Astrocyte of the hippocampus (primary cell): ENCODE measurements around the gene TMEM26.
A peak's percentile ranks its signal among the peaks of the same experiment; 100 is the strongest.
"Not testable (repeated sequence)": the region's sequence is repeated elsewhere in the genome, so short reads cannot be mapped to it uniquely, and the experiment has no call there.

Experiments used
- DNase-seq: peaks from one replicate; pipeline ENCODE4 v3.0.0; 2011; ENCODE audit warnings: low read depth, low spot score

TMEM26 gene

GRCh38 chr10:61400524-61400923, 52.7 kb downstream of the TMEM26 start:
- no peak for DNase-seq

- peak; percentile 16 for DNase-seq
Measured at GRCh38 chr10:61399406-61399805, 53.8 kb downstream of the TMEM26 start.

- no peak for DNase-seq
Measured at GRCh38 chr10:61398366-61399129, 54.6 kb downstream of the TMEM26 start.

- peak; percentile 11 for DNase-seq
Measured at GRCh38 chr10:61397175-61397986, 55.8 kb downstream of the TMEM26 start.

- DNase-seq, result no peak
Measured at GRCh38 chr10:61391281-61391680, 61.9 kb downstream of the TMEM26 start.

GRCh38 chr10:61390851-61391250, 62.3 kb downstream of the TMEM26 start:
- DNase-seq, result no peak

GRCh38 chr10:61389887-61390286, 63.3 kb downstream of the TMEM26 start:
- DNase-seq, result peak; percentile 11

GRCh38 chr10:61388986-61389385, 64.2 kb downstream of the TMEM26 start:
- DNase-seq, result not testable (repeated sequence)

GRCh38 chr10:61385231-61386001, 67.8 kb downstream of the TMEM26 start:
- DNase-seq, result no peak

GRCh38 chr10:61381153-61381552, 72.0 kb downstream of the TMEM26 start:
- not testable (repeated sequence) for DNase-seq

- no peak for DNase-seq
Measured at GRCh38 chr10:61378865-61379264, 74.3 kb downstream of the TMEM26 start.

GRCh38 chr10:61376908-61377368, 76.2 kb downstream of the TMEM26 start:
- DNase-seq, result no peak

- no peak for DNase-seq
Measured at GRCh38 chr10:61376377-61376776, 76.8 kb downstream of the TMEM26 start.

- no peak for DNase-seq
Measured at GRCh38 chr10:61366365-61366764, 86.8 kb downstream of the TMEM26 start.

GRCh38 chr10:61364619-61365018, 88.6 kb downstream of the TMEM26 start:
- DNase-seq, result no peak

- DNase-seq, result no peak
Measured at GRCh38 chr10:61363006-61363405, 90.2 kb downstream of the TMEM26 start.

- DNase-seq, result no peak
Measured at GRCh38 chr10:61359452-61359851, 93.7 kb downstream of the TMEM26 start.

GRCh38 chr10:61357687-61358086, 95.5 kb downstream of the TMEM26 start:
- no peak for DNase-seq
